Measurements from ENCODE around the gene BTBD9. TPM values are rescaled to one million over a fixed set of nuclear protein-coding genes. Genes with fewer than 3 reads are reported as not detected.

The BTBD9 gene
- total RNA-seq, 4 donors from 2014 or later = 11.7 to 17.7 (median 14.1) TPM

- no peak for TF ChIP-seq CTCF (IDR thresholded peaks at IDR 0.05; ENCODE audit: low read depth)
These were observed 226.5 kb downstream of the BTBD9 start for GRCh38 chr6:38413102-38413800.

GRCh38 chr6:38407192-38407591, 232.5 kb downstream of the BTBD9 start:
- TF ChIP-seq CTCF (IDR thresholded peaks at IDR 0.05; ENCODE audit: low read depth) = no peak

GRCh38 chr6:38406096-38406495, 233.6 kb downstream of the BTBD9 start:
- no peak for TF ChIP-seq CTCF (IDR thresholded peaks at IDR 0.05; ENCODE audit: low read depth)

GRCh38 chr6:38404900-38405556, 234.7 kb downstream of the BTBD9 start:
- no peak for TF ChIP-seq CTCF (IDR thresholded peaks at IDR 0.05; ENCODE audit: low read depth)

- TF ChIP-seq CTCF (IDR thresholded peaks at IDR 0.05; ENCODE audit: low read depth) = no peak
These were observed 235.4 kb downstream of the BTBD9 start for GRCh38 chr6:38404355-38404754.

- no peak for TF ChIP-seq CTCF (IDR thresholded peaks at IDR 0.05; ENCODE audit: low read depth)
These were observed 236.2 kb downstream of the BTBD9 start for GRCh38 chr6:38403548-38403947.

GRCh38 chr6:38400764-38401163, 239.0 kb downstream of the BTBD9 start:
- TF ChIP-seq CTCF (IDR thresholded peaks at IDR 0.05; ENCODE audit: low read depth) = no peak
